PC-3 (cell line): ENCODE results near the gene FBLN1.

Experiments used
- EZH2 ChIP-seq: fragments of 300-600 bp; sonication (generic); IDR thresholded peaks from one replicate; pipeline ENCODE4 v1.6.1; 2017; ENCODE audit warnings: antibody characterized with exemption, mild to moderate bottlenecking, low read length; ENCODE audit not compliant: unreplicated experiment
- TF ChIP-seq, protein P1 (sequence below): fragments of 300-600 bp; sonication (generic); conservative IDR thresholded peaks from 2 replicates; pipeline ENCODE4 v1.5.1; 2017; ENCODE audit warnings: antibody characterized with exemption, low read depth, mild to moderate bottlenecking, low read length

DNA sequence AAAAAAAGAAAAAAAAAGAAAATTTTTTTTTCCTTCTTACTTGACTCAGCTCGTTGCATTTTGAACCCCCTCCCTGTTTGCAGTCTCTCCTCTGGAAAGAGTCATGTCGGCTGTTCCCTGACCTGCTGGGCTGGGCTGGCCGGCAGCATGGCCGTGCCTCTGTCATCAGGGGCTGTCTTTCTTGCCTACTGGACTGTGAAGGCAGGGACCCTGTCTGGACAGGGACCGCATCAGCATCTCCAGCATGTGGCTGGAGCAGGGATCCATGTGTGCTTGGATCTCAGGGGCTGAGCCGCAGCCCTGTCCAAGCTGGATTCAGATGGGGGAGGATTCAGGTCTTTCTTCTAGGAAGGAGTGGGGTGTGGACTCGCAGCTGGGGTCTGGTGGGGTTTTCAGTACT, 15.5 kb downstream of the FBLN1 start:
- TF ChIP-seq, protein P1, sequence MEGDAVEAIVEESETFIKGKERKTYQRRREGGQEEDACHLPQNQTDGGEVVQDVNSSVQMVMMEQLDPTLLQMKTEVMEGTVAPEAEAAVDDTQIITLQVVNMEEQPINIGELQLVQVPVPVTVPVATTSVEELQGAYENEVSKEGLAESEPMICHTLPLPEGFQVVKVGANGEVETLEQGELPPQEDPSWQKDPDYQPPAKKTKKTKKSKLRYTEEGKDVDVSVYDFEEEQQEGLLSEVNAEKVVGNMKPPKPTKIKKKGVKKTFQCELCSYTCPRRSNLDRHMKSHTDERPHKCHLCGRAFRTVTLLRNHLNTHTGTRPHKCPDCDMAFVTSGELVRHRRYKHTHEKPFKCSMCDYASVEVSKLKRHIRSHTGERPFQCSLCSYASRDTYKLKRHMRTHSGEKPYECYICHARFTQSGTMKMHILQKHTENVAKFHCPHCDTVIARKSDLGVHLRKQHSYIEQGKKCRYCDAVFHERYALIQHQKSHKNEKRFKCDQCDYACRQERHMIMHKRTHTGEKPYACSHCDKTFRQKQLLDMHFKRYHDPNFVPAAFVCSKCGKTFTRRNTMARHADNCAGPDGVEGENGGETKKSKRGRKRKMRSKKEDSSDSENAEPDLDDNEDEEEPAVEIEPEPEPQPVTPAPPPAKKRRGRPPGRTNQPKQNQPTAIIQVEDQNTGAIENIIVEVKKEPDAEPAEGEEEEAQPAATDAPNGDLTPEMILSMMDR = no peak
- no peak for TF ChIP-seq EZH2
